GM12878 (cell line): ENCODE data around the gene IL20RA. TPM values are rescaled to one million over a fixed set of nuclear protein-coding genes. Genes with fewer than 3 reads are reported as not detected.
A peak's percentile ranks its signal among the peaks of the same experiment; 100 is the strongest.

Experiments
- ATF2 ChIP-seq: IDR thresholded peaks from 2 replicates; pipeline ENCODE4 v1.6.1; 2012; ENCODE audit warnings: low read length, inconsistent platforms
- BCL11A ChIP-seq: IDR thresholded peaks from 2 replicates; pipeline ENCODE4 v1.6.1; 2011; ENCODE audit warnings: low read depth, low read length
- FOXM1 ChIP-seq: IDR thresholded peaks from 2 replicates; pipeline ENCODE4 v1.6.1; 2012; ENCODE audit warnings: low read depth, mild to moderate bottlenecking, inconsistent platforms, low read length, moderate library complexity
- JUNB ChIP-seq: IDR thresholded peaks from 2 replicates; pipeline ENCODE4 v1.6.1; 2016; ENCODE audit warnings: antibody characterized with exemption, mild to moderate bottlenecking
- KLF5 ChIP-seq: fragments of 450-650 bp; IDR thresholded peaks from 2 replicates; pipeline ENCODE4 v1.6.1; 2014; ENCODE audit warnings: mild to moderate bottlenecking; ENCODE audit not compliant: partially characterized antibody
- NFYA ChIP-seq: IDR thresholded peaks from 2 replicates; pipeline ENCODE4 v1.6.1; 2011; ENCODE audit warnings: low read depth, mild to moderate bottlenecking, low read length, improper control_type of control experiment, borderline replicate concordance
- NFYB ChIP-seq: IDR thresholded peaks from 2 replicates; pipeline ENCODE4 v1.6.1; 2011; ENCODE audit warnings: low read depth, mild to moderate bottlenecking, low read length, improper control_type of control experiment, moderate library complexity; ENCODE audit not compliant: insufficient read depth
- PAX8 ChIP-seq: fragments of 450-650 bp; IDR thresholded peaks from 2 replicates; pipeline ENCODE4 v1.6.1; 2017; ENCODE audit warnings: mild to moderate bottlenecking, moderate library complexity
- RUNX3 ChIP-seq: IDR thresholded peaks from 2 replicates; pipeline ENCODE4 v1.6.1; 2012; ENCODE audit warnings: low read length, inconsistent platforms
- SMC3 ChIP-seq: IDR thresholded peaks from 2 replicates; pipeline ENCODE4 v1.6.1; 2011; ENCODE audit warnings: low read length, improper control_type of control experiment, borderline replicate concordance
- SRF ChIP-seq, 2 experiments: IDR thresholded peaks; 2 replicates each; pipeline ENCODE4 v1.6.1; 2011; ENCODE audit warnings: low read depth in 2 of 2, low read length in 2 of 2, mild to moderate bottlenecking in 1 of 2, moderate library complexity in 1 of 2
- TCF12 ChIP-seq: IDR thresholded peaks from 2 replicates; pipeline ENCODE4 v1.6.1; 2011; ENCODE audit warnings: low read depth, mild to moderate bottlenecking, low read length
- ZBTB11 ChIP-seq: fragments of 450-650 bp; formaldehyde crosslinking; IDR thresholded peaks from 2 replicates; pipeline ENCODE4 v1.5.0; 2022; ENCODE audit warnings: mild to moderate bottlenecking, missing genetic modification characterization
- ZBTB33 ChIP-seq: fragments of 450-650 bp; IDR thresholded peaks from 2 replicates; pipeline ENCODE4 v1.6.1; 2017; ENCODE audit warnings: mild to moderate bottlenecking
- polyA plus RNA-seq, 11 experiments: library from polyadenylated mRNA; depleted of rRNA in 4 of 11; unstranded in 6 of 11; stranded (reverse) in 5 of 11; fragments of >200 nt; fragmentation: Nextera tagmentation in 4 of 11; fragmentation: Illumina TruSeq in 1 of 11; extraction: Ambion mirVana in 4 of 11; extraction: Trizol in 1 of 11; gene quantifications; 1 replicate in 1 of 11; 2 replicates in 10 of 11; pipeline versions ENCODE4 v1.2.1 to v1.2.3, GENCODE V29; 2011 to 2016; ENCODE audit warnings: inconsistent platforms in 2 of 11, missing spikeins in 2 of 11, low read depth in 1 of 11
- total RNA-seq, 4 experiments: library from RNA; depleted of rRNA in 3 of 4; stranded (reverse); fragments of >200 nt in 3 of 4; fragmentation: Illumina TruSeq in 1 of 4; extraction: Trizol in 1 of 4; gene quantifications; 2 replicates each; pipeline versions ENCODE4 v1.2.1 to v1.2.3, GENCODE V29; 2013 to 2021

IL20RA gene
- total and polyA plus RNA-seq, 10 of the 15 experiments (the other 5 are each of a cell fraction or from before 2014, with no cell fraction given): 0.02 to 0.16 (median 0.09) TPM; not detected in 3

GRCh38 chr6:137093183-137094069 lies 48.7 kb upstream of the IL20RA start (continued):
- peak; percentile 23 for TF ChIP-seq ATF2
- TF ChIP-seq SMC3: no peak
- TF ChIP-seq FOXM1: 0 out of 2 replicates have a peak, but pooled peaks have one; percentile 30
- TF ChIP-seq NFYB: no peak
- no peak for TF ChIP-seq SRF (IDR thresholded peaks at IDR 0.05; ENCODE audit: low read depth in 2 of 2, low read length in 2 of 2)
- peak; percentile 67 for TF ChIP-seq RUNX3
- TF ChIP-seq ZBTB11 (CRISPR knock-in tag): no peak
- TF ChIP-seq BCL11A: peak; percentile 46; the same call in 1 of the 2 replicates
- peak; percentile 24; the same call in 1 of the 2 replicates for TF ChIP-seq JUNB
- no peak for TF ChIP-seq ZBTB33
- TF ChIP-seq PAX8: no peak
- TF ChIP-seq TCF12: 0 out of 2 replicates have a peak, but pooled peaks have one; percentile 39
- TF ChIP-seq KLF5: no peak
- no peak for TF ChIP-seq NFYA
- TF ChIP-seq, all 136 proteins: peak for 11
